ENCODE measurements around the gene LYPD6B.

GRCh38 chr2:149104221-149104620 is 65.7 kb downstream of the LYPD6B start:
- no peak for TF ChIP-seq MAX (IDR thresholded peaks at IDR 0.05; ENCODE audit: low read depth)
- no peak for TF ChIP-seq POLR2AphosphoS5 (IDR thresholded peaks at IDR 0.05; ENCODE audit: low read depth, low read length)
- no peak for TF ChIP-seq CTCF (IDR thresholded peaks at IDR 0.05)
- TF ChIP-seq PBX3 (IDR thresholded peaks at IDR 0.05) = no peak
- TF ChIP-seq EP300 (IDR thresholded peaks at IDR 0.05; ENCODE audit: borderline replicate concordance in 1 of 2, low read depth in 1 of 2, low read length in 1 of 2) = no peak

All from SK-N-SH (cell line).